ENCODE data around the gene WASHC2C. TPM values are rescaled to one million over a fixed set of nuclear protein-coding genes. Genes with fewer than 3 reads are reported as not detected.
"Not testable (repeated sequence)": the region's sequence is repeated elsewhere in the genome, so short reads cannot be mapped to it uniquely, and the experiment has no call there.

Gene WASHC2C, protein sequence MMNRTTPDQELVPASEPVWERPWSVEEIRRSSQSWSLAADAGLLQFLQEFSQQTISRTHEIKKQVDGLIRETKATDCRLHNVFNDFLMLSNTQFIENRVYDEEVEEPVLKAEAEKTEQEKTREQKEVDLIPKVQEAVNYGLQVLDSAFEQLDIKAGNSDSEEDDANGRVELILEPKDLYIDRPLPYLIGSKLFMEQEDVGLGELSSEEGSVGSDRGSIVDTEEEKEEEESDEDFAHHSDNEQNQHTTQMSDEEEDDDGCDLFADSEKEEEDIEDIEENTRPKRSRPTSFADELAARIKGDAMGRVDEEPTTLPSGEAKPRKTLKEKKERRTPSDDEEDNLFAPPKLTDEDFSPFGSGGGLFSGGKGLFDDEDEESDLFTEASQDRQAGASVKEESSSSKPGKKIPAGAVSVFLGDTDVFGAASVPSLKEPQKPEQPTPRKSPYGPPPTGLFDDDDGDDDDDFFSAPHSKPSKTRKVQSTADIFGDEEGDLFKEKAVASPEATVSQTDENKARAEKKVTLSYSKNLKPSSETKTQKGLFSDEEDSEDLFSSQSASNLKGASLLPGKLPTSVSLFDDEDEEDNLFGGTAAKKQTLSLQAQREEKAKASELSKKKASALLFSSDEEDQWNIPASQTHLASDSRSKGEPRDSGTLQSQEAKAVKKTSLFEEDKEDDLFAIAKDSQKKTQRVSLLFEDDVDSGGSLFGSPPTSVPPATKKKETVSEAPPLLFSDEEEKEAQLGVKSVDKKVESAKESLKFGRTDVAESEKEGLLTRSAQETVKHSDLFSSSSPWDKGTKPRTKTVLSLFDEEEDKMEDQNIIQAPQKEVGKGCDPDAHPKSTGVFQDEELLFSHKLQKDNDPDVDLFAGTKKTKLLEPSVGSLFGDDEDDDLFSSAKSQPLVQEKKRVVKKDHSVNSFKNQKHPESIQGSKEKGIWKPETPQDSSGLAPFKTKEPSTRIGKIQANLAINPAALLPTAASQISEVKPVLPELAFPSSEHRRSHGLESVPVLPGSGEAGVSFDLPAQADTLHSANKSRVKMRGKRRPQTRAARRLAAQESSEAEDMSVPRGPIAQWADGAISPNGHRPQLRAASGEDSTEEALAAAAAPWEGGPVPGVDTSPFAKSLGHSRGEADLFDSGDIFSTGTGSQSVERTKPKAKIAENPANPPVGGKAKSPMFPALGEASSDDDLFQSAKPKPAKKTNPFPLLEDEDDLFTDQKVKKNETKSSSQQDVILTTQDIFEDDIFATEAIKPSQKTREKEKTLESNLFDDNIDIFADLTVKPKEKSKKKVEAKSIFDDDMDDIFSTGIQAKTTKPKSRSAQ (N-terminal part only)
- total RNA-seq (2014; rRNA removed; shearing (Covaris generic)) = 38.8 and 41.3 TPM in 2 replicates

DNA sequence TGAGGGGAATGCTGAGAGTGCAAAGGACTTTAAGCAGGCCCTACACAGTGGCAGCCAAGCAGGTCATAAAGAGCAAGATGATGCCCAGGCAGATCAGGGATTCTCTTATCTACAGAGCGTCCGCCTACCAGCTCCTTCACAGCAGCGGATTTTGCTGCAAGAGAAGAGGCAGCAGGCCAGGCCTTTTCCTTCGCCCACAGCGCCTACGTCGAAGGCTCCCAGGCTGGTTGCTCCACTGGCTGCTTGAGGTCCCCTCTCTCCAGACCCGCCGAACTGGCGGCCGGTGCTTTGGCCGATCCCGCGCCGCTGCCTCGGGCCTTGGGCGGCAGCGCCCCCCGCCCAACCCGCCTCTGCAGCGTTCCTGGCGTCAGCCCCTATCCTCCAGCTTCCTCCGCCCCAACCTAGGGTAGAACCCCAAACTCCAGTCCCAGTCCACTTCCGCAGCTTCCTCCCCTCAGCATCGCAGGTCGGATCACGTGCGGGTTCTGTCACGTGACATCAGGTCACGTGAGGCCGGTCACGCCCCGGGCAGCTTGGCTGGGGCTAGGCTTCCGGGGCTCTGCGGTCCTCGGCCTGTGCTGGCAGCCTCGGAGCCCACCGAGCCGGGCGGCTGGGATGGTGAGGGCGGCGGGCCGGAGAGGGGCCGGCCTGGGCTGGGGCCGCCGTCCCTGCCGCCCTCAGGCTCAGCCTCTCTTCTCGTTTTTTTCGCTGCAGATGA, at the start of gene WASHC2C:
TSS of gene WASHC2C (plus strand) at position 564 of the 718 bp plus-strand sequence. CDS start at position 616, 52 bp downstream.
- peak; percentile 62 for DNase-seq (ENCODE audit: low spot score)

DNA sequence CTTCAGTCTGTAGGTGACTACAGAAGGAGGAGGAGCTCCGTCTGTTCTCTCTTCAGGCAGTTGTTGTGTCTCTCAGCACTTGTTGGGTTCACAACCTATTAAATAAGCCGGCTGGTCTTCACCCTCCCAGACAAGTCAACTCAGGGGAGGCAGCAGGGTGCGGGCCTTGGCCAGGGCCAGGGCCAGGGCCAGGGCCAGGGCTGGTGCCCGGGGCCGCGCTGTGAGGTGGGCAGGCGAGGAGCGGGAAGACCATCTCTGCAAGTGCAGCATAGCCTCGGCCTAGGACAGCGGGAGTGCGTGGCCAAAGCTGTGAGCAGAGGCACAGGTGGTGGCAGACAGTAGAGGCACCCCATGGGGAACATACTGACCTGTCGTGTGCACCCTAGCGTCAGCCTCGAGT, 48.6 kb upstream of the WASHC2C start:
- not testable (repeated sequence) for DNase-seq (ENCODE audit: low spot score)

DNA sequence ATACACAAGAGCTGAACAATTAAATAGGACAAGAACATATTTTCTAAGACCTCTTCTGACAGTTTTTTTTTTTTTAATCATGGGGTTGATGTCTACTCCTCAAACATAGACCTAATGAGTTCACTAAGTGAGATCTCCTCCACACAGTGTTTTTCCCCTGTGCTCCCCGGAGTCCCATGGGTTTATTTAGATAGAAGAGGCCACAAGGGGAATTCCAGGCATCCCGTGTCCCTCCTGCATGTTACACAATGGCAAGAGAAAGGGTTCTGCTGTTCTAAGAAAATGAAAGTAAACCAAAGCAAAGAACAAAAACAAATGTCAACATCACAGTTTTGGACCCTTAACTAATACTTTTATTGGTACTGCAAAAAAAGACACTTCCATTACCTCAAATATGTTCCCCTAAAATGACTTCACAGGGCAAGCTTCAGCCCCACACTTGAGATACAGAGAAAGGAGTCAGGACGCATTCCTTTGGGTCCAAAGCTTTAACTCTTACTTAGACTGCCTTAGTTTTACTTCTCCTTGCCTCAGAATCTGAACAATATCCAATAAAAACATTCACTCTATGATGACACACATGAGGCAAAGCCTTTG, 16.8 kb upstream of the WASHC2C start:
- DNase-seq (ENCODE audit: low spot score) = not testable (repeated sequence)

DNA sequence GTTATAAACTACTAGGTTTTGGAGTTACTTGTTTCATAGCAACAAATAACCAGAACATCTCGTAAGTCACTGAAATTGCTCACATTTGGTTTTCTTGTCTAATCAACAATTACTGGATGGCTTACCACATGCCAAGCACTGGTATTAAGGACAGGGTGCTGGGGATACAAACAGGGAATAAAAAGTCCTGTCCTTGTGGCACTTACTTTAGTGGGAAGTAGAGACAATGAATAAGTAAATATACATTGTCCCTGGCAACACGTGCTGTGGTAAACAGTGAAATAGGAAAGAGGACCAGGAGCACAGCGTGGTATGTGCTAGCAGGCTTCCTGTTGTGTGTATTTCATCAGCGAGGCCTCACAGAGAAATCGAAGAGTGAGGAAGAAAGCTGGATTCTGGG, 15.8 kb upstream of the WASHC2C start:
- not testable (repeated sequence) for DNase-seq (ENCODE audit: low spot score)

DNA sequence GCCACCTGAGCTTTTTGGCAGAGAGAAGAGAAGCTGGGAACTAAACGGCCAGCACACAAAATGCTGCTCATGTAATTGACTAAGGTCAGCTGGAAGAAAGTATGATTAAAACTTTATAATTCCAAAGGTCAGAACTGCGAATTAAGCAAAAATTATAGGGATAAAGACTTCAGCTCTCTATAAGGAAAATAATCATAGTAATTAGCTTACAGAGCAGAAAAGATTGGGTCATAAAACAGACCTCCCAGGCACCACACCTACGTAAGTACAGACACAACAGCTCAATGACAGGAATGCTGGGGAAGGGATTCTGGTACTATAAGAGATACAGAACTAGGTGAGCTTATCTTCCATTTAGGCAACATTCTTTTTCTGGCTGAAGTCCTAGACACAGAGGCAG, 10.0 kb upstream of the WASHC2C start:
- not testable (repeated sequence) for DNase-seq (ENCODE audit: low spot score)

DNA sequence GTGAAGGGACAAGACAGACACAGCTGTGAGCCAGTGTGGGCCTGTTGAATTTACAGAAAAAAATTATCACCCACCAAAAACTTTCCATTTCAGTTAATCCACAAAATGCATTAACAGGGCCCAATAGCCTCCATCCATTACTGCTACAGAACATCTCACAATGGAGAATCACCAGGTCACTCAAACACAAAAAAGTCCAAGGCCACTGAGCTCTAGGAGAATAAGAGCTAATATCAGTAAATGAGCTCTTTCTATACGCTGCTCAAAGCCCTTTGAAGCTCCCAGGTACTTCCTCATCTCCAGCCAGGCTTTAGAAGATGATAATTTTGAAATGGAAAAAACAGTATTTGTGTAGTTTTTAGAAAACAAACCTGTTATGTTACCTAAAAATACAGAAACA, 9.4 kb upstream of the WASHC2C start:
- not testable (repeated sequence) for DNase-seq (ENCODE audit: low spot score)

DNA sequence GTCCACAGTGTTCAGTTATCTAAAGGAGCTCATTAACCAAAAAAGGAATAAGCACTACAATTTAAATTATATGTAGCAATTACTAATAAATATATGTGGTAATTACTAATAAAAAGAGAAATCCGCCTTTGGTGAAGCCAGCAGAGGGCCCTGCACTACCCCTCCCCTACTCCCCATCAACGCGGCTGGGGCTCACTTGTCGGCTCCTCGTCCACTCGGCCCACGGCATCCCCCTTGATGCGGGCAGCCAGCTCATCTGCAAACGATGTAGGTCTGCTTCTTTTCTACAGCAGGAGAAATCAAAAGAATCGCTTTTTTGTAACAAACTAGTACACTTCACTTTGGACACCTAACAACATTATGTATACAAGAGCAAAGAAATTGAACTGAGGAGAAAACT, 5.6 kb upstream of the WASHC2C start:
- not testable (repeated sequence) for DNase-seq (ENCODE audit: low spot score)

DNA sequence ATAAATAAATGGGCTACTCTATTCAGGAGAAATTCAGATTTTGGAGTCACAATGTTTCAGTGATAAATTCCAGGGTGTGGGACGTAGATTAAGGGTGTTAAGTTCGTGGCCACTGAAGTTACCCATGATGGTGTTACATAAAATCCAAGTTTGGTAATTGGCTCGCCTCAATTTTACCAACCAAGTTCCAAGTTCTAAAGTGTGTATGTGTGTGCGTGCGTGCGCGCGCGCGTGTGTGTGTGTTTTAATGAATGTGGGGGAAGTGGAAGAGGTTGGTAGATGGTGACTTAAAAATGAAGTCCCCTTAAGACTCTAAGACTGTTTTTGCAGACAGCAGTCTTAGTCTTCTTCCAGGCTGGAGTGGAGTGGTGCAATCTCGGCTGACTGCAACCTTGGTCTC, 3.2 kb upstream of the WASHC2C start:
- DNase-seq (ENCODE audit: low spot score) = not testable (repeated sequence)

DNA sequence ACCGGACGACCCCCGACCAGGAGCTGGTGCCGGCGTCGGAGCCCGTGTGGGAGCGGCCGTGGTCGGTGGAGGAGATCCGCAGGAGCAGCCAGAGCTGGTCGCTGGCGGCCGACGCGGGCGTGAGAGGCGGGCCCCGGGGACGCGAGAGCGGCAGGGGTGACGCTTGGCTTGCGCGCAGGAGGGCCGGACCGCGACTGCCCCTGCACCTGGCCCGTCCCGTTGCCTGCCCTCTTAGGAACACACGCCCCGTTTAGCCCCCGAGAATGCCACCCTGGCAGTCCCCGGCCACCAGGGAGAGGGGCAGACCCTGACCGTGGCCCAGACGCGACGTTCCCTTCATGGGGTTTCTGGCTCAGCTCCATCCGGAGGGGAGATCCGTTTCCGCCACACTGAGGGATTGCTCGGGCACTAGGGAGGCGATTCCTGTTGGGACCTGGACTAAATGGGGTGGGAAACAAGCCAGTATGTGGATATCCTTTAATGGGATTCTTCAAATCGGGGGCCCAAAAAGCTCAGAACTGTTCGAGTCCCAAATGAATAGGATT, 427 bp downstream of the WASHC2C start:
- DNase-seq (ENCODE audit: low spot score) = not testable (repeated sequence)

DNA sequence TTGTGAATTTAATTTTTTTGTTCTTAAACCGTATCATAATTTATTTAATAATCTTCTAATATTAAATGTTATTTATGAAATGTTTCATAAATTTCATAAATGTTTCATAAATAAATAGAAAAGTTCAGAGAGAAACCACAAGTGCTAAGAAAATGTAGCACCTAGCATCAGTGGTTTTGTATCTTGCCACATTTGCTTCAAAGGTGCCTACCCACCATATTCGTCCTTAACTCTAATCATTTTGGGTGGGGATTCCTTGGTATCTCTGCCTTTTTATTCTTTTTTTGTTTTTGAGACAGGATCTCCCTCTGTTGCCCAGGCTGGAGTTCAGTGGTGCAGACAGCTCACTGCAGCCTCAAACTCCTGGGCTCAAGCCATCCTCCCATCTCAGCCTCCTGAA, 7.4 kb downstream of the WASHC2C start:
- not testable (repeated sequence) for DNase-seq (ENCODE audit: low spot score)

DNA sequence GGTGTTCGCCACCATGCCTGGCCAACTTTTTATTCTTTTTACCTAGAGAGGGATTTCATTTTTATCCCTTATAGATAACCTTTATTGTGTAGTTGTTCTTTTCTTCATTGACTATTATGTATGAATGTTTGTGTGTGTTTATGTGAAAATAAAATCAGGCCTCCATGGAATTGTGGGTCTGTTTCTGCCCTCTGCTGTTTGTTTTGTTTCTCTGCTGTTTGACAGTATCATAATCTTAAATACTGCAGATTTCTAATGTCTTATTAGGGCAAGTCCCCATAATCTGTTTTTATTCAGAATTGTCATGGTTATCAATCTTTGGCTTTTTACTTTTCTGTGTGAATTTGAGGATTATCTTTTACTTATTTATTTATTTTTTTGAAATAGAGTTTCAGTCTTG, 7.8 kb downstream of the WASHC2C start:
- not testable (repeated sequence) for DNase-seq (ENCODE audit: low spot score)

DNA sequence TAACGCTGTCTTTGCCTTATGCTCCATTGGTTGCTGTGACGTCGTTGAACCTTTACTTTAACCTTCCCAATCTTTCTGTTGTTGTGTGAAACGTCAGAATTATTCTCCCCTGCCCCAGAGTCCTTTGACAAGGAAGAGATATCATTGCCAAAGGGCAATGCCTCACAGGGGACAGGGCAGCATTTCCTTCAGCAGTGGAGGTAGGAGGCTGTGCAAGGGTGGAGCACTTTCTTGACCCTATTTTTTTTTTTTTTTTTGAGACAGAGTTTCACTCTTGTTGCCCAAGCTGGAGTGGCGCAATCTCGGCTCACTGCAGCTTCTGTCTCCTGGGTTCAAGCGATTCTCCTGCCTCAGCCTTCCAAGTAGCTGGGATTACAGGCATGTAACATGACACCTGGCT, 14.5 kb downstream of the WASHC2C start:
- not testable (repeated sequence) for DNase-seq (ENCODE audit: low spot score)

DNA sequence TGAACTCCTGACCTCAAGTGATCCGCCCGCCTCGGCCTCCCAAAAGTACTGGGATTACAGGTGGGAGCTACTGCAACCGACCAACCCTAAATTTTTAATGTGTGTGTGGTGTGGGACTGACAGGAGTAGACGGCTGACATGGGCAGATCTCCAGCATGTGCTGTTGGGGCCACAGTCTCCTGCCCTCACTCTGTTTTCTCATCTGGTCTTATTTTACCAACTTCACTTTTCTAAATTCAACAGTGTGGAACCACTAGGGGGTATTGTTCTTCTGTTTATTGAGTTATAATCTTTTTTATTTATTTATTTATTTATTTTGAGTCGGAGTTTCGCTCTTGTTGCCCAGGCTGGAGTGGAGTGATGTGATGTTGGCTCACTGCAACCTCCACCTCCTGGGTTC, 14.9 kb downstream of the WASHC2C start:
- DNase-seq (ENCODE audit: low spot score) = not testable (repeated sequence)

DNA sequence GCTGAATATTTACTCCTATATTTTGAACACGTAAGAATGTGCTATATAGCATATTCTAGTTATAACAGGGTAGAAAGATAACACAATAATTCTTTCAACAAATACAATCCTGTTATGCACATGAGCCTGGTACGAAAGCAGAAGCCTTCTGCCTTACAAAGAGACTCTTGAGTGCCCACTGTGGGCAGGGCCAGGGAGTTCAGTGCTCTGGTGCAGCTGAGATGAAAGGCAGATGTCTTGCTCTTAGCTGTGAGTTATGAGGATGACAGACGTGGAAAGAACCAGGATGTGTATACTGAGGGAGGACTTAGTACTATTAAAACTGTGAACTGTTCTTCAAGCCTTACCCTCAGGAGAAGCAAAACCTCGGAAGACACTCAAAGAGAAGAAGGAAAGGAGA, 24.1 kb downstream of the WASHC2C start:
- not testable (repeated sequence) for DNase-seq (ENCODE audit: low spot score)

DNA sequence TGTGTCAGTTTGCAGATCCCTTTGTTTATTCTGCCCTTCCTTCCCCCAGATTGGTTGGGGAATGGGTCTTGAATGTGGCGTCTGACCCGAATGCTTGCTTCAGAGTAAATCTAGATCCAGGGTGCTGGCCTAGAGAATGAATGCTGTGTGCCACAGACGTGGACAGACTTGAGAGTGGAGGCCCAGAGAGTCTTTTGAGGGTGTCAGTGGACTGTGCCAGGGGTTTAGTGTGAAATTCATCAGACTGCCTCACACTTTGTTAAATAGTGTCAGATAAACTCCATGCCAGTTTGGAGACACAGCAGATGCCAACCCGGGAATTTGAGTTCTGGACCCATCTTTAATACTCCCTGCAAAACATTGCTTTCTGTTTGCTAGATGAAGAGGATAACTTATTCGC, 25.1 kb downstream of the WASHC2C start:
- not testable (repeated sequence) for DNase-seq (ENCODE audit: low spot score)

DNA sequence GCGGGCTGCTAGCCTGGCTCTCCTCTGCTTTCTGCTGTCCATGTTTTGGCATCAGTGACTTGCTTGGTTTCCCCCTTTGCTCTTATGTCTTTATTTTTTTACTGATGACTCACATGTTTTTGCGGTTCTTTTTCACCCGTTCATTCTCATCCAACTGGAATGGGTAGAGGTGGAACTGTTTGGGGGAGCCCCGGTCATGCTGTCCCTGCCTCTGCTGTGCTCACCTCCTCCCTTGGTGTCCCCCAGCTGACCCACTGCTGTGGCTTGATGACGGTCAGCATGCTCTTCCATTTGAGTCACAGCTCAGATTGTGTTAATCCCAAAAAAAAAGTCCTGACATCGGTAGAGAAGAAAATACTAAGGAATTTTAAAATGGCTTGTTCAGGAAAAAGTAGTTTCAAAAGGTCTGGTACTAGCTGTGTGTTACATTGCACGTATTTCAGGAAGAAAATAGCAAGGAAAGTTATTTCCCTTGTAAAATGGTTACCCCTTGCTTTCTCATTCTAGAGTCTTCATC, 27.0 kb downstream of the WASHC2C start:
- DNase-seq (ENCODE audit: low spot score) = not testable (repeated sequence)

DNA sequence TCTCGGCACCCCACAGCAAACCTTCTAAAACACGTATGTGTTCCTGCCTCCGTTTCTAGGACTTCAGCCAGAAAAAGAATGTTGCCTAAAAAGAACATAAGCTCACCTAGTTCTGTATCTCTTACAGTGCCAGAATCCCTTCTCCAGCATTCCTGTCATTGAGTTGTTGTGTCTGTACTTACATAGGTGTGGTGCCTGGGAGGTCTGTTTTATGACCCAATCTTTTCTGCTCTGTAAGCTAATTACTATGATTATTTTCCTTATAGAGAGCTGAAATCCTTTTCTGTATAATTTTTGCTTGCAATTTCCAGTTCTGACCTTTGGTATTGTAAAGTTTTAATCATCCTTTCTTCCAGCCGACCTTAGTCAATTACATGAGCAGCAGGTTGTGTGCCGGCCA, 28.0 kb downstream of the WASHC2C start:
- DNase-seq (ENCODE audit: low spot score) = not testable (repeated sequence)

DNA sequence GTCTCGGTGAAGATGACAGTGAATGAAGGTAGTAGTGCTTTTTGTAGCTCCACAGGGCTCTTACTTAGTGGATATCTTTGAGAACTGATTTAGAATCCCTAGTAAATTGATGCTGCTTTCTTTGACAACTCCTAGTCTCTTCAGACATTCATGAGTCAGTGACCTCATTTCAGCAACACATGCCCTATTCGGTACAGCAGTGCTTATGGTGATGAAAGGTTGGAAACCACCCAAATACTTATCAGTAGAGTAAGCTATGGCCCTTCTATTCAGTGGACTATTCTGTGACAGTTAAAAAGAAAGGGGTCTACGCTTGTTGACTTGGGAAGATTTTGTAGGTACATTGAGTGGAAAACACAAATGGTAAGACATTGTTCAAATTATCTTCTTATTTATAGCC, 29.0 kb downstream of the WASHC2C start:
- not testable (repeated sequence) for DNase-seq (ENCODE audit: low spot score)

DNA sequence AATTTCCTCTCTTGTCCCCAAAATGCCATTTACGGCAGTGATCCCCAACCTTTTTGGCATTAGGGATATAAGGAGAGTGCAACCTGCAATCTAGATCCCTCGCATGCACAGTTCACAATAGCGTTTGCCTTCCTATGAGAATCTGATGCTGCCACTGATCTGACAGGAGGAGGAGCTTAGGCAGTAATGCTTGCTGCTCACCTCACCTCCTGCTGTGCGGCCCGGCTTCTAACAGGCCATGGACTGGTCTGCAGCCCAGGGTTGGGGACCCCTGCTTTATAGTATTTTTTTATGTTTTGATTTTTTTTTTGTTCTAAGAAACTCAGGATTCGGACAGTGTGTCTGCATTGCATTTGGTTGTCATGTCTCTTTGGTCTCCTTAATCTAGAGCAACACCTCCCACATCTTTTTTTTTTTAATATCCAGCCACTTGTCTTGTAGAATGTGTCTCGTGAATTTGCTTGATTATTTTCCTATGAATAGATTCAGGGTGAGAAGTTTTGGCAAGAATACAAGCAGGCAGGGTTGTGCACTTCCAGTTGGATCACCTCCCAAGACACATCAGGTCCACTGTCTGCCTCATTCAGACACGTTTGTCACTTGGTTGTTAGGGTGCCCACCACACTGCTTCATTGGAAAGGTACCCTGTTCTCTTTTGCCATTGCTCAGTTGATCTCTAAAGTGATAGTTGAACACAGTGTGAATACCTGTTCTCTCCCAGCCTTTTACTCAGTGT, 30.8 kb downstream of the WASHC2C start:
- not testable (repeated sequence) for DNase-seq (ENCODE audit: low spot score)

Data from A172 (cell line).